HEK293T (cell line): ENCODE measurements around the gene TUBD1.

ENCODE experiments used
- BHLHE40 ChIP-seq: fragments of 450-650 bp; IDR thresholded peaks from 2 replicates; pipeline ENCODE4 v1.6.1; 2016; ENCODE audit warnings: mild to moderate bottlenecking, moderate library complexity, borderline replicate concordance
- CTBP1 ChIP-seq: fragments of 450-650 bp; IDR thresholded peaks from 2 replicates; pipeline ENCODE4 v1.6.1; 2016; ENCODE audit warnings: borderline replicate concordance
- ELF4 ChIP-seq: fragments of 450-650 bp; IDR thresholded peaks from 2 replicates; pipeline ENCODE4 v1.6.1; 2017; ENCODE audit warnings: antibody characterized with exemption
- FOXA1 ChIP-seq: fragments of 450-650 bp; IDR thresholded peaks from 2 replicates; pipeline ENCODE4 v1.6.1; 2016; ENCODE audit warnings: mild to moderate bottlenecking
- FOXK2 ChIP-seq: fragments of 450-650 bp; IDR thresholded peaks from 2 replicates; pipeline ENCODE4 v1.6.1; 2016; ENCODE audit warnings: mild to moderate bottlenecking
- FOXM1 ChIP-seq: fragments of 450-650 bp; IDR thresholded peaks from 2 replicates; pipeline ENCODE4 v1.6.1; 2017; ENCODE audit warnings: mild to moderate bottlenecking, borderline replicate concordance
- HDGF ChIP-seq: fragments of 450-650 bp; IDR thresholded peaks from 2 replicates; pipeline ENCODE4 v1.6.1; 2017; ENCODE audit warnings: antibody characterized with exemption, borderline replicate concordance
- L3MBTL2 ChIP-seq: fragments of 450-650 bp; conservative IDR thresholded peaks from 2 replicates; pipeline ENCODE4 v1.6.1; 2016; ENCODE audit warnings: mild to moderate bottlenecking
- NFRKB ChIP-seq: fragments of 450-650 bp; IDR thresholded peaks from 2 replicates; pipeline ENCODE4 v1.6.1; 2016; ENCODE audit warnings: mild to moderate bottlenecking, moderate library complexity
- SP1 ChIP-seq: fragments of 450-650 bp; IDR thresholded peaks from 2 replicates; pipeline ENCODE4 v1.6.1; 2017
- SUZ12 ChIP-seq: fragments of 450-650 bp; IDR thresholded peaks from 2 replicates; pipeline ENCODE4 v1.6.1; 2016; ENCODE audit warnings: mild to moderate bottlenecking
- ZNF384 ChIP-seq: fragments of 450-650 bp; IDR thresholded peaks from 2 replicates; pipeline ENCODE4 v1.6.1; 2016
- TF ChIP-seq, protein P1 (sequence below): fragments of 450-650 bp; IDR thresholded peaks from 2 replicates; pipeline ENCODE4 v1.6.1; 2016

GRCh38 chr17:59914274-59914854 is 21.6 kb upstream of the TUBD1 start:
- no peak for TF ChIP-seq CTBP1
- no peak for TF ChIP-seq SP1
- no peak for TF ChIP-seq SUZ12
- no peak for TF ChIP-seq L3MBTL2
- no peak for TF ChIP-seq FOXK2
- TF ChIP-seq FOXA1, result no peak
- TF ChIP-seq ELF4, result no peak
- no peak for TF ChIP-seq FOXM1
- TF ChIP-seq NFRKB, result no peak
- no peak for TF ChIP-seq BHLHE40
- no peak for TF ChIP-seq HDGF
- TF ChIP-seq, protein P1, sequence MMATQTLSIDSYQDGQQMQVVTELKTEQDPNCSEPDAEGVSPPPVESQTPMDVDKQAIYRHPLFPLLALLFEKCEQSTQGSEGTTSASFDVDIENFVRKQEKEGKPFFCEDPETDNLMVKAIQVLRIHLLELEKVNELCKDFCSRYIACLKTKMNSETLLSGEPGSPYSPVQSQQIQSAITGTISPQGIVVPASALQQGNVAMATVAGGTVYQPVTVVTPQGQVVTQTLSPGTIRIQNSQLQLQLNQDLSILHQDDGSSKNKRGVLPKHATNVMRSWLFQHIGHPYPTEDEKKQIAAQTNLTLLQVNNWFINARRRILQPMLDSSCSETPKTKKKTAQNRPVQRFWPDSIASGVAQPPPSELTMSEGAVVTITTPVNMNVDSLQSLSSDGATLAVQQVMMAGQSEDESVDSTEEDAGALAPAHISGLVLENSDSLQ, result no peak
- TF ChIP-seq ZNF384, result no peak
